SU-DHL-6 (cell line): Measurements from ENCODE around the gene ARMC12.

ENCODE experiments used
- H2AFZ ChIP-seq: fragments of 200-600 bp; sonication (generic); 2 replicates; pipeline ENCODE4 v1.6.1; 2014; ENCODE audit warnings: low read depth, mild to moderate bottlenecking, moderate library complexity, mixed read lengths, antibody characterized with exemption, low read length; ENCODE audit not compliant: severe bottlenecking
- H3F3A ChIP-seq: fragments of 200-600 bp; shearing (Covaris generic); 2 replicates; pipeline ENCODE4 v1.6.0; 2016; ENCODE audit warnings: antibody characterized with exemption, mild to moderate bottlenecking; ENCODE audit not compliant: insufficient read depth
- H3K27ac ChIP-seq: fragments of 200-600 bp; sonication (generic); 2 replicates; pipeline ENCODE4 v1.5.1; 2016; ENCODE audit warnings: low read depth, mild to moderate bottlenecking, low read length, moderate library complexity, mixed read lengths
- H3K27me3 ChIP-seq: fragments of 200-600 bp; sonication (generic), shearing (Covaris generic); 2 replicates; pipeline ENCODE4 v1.6.0; 2014; ENCODE audit warnings: mild to moderate bottlenecking, low read length
- H3K36me3 ChIP-seq: fragments of 200-600 bp; sonication (generic); 2 replicates; pipeline ENCODE4 v1.6.1; 2014; ENCODE audit warnings: mild to moderate bottlenecking, low read length, mixed read lengths
- H3K4me2 ChIP-seq: fragments of 300-600, 200-600 bp; shearing (Covaris generic), sonication (generic); 2 replicates; pipeline ENCODE4 v1.6.0; 2014; ENCODE audit warnings: low read length, low read depth, mild to moderate bottlenecking; ENCODE audit not compliant: poor library complexity, severe bottlenecking
- H3K4me3 ChIP-seq: fragments of 200-600 bp; sonication (generic); 2 replicates; pipeline ENCODE4 v1.5.1; 2014; ENCODE audit warnings: antibody characterized with exemption, low read length, mild to moderate bottlenecking, mixed read lengths; ENCODE audit not compliant: insufficient read depth, poor library complexity, severe bottlenecking
- H3K79me2 ChIP-seq: fragments of 200-600 bp; sonication (generic); 2 replicates; pipeline ENCODE4 v1.6.1; 2014; ENCODE audit warnings: mild to moderate bottlenecking, low read length, moderate library complexity; ENCODE audit not compliant: insufficient read depth
- H3K9ac ChIP-seq: fragments of 200-600 bp; sonication (generic); 2 replicates; pipeline ENCODE4 v1.7.0; 2014; ENCODE audit warnings: mild to moderate bottlenecking, low read length
- H3K9me2 ChIP-seq: fragments of 200-600 bp; sonication (generic); replicated peaks from 2 replicates; pipeline ENCODE4 v1.6.1; 2014; ENCODE audit warnings: low read length; ENCODE audit not compliant: insufficient read depth
- H3K9me3 ChIP-seq: fragments of 200-600 bp; sonication (generic); 2 replicates; pipeline ENCODE4 v1.6.1; 2014; ENCODE audit warnings: low read length, mixed read lengths; ENCODE audit not compliant: insufficient read depth
- H4K20me1 ChIP-seq: fragments of 200-600 bp; sonication (generic); 2 replicates; pipeline ENCODE4 v1.6.1; 2014; ENCODE audit warnings: low read depth, mild to moderate bottlenecking, antibody characterized with exemption, low read length, moderate library complexity, mixed read lengths
- CTCF ChIP-seq: fragments of 200-600 bp; sonication (generic); IDR thresholded peaks from one replicate; pipeline ENCODE4 v1.5.1; 2017; ENCODE audit warnings: antibody characterized with exemption, mild to moderate bottlenecking, low read length, moderate library complexity; ENCODE audit not compliant: insufficient read depth, poor library complexity, severe bottlenecking
- EZH2phosphoT487 ChIP-seq: fragments of 200-600 bp; sonication (generic), shearing (Covaris generic); conservative IDR thresholded peaks from 2 replicates; pipeline ENCODE4 v1.6.1; 2018; ENCODE audit warnings: mild to moderate bottlenecking, antibody characterized with exemption, low read length, moderate library complexity, mixed read lengths

Gene ARMC12

GRCh38 chr6:35755278-35755924 is 18.6 kb downstream of the ARMC12 start:
- TF ChIP-seq CTCF (no peak), EZH2phosphoT487 (no peak)
- Histone ChIP-seq H4K20me1 (no peaks in the 10 kb centered on the region), H2AFZ (no peak overlapping the region), H3K4me3 (no peak overlapping the region), H3K9me2 (no peaks in the 10 kb centered on the region), H3K9ac (no peak overlapping the region), H3F3A (no peaks in the 10 kb centered on the region), H3K36me3 (no peaks in the 10 kb centered on the region), H3K27ac (no peak overlapping the region), H3K27me3 (no peaks in the 10 kb centered on the region), H3K79me2 (no peaks in the 10 kb centered on the region), H3K9me3 (no peaks in the 10 kb centered on the region), H3K4me2 (no peak overlapping the region)

- Histone ChIP-seq H3K79me2 (no peaks in the 10 kb centered on the region), H3K9me2 (no peaks in the 10 kb centered on the region), H3K27ac (no peak overlapping the region), H3K36me3 (no peaks in the 10 kb centered on the region), H3K9me3 (no peaks in the 10 kb centered on the region), H4K20me1 (no peaks in the 10 kb centered on the region), H3K9ac (no peak overlapping the region), H3K4me2 (no peak overlapping the region), H3K27me3 (no peaks in the 10 kb centered on the region), H3K4me3 (no peak overlapping the region), H3F3A (no peaks in the 10 kb centered on the region), H2AFZ (no peak overlapping the region)
- TF ChIP-seq CTCF (peak; percentile 88), EZH2phosphoT487 (no peak)
These were observed 20.8 kb downstream of the ARMC12 start for GRCh38 chr6:35757456-35758123.

GRCh38 chr6:35759426-35759825 is 22.6 kb downstream of the ARMC12 start:
- no peaks in the 10 kb centered on the region for H3K79me2 ChIP-seq
- no peaks in the 10 kb centered on the region for H4K20me1 ChIP-seq
- no peaks in the 10 kb centered on the region for H3F3A ChIP-seq
- peak overlapping the region; percentile 2 for H2AFZ ChIP-seq
- no peak overlapping the region; the same call in 1 of the 2 replicates for H3K9ac ChIP-seq
- peak overlapping the region; percentile 41 for H3K27ac ChIP-seq
- TF ChIP-seq CTCF (no peak), EZH2phosphoT487 (no peak)
- no peaks in the 10 kb centered on the region for H3K27me3 ChIP-seq
- H3K9me3 ChIP-seq, result no peaks in the 10 kb centered on the region
- H3K4me2 ChIP-seq, result peak overlapping the region; percentile 38
- H3K9me2 ChIP-seq, result no peaks in the 10 kb centered on the region
- H3K4me3 ChIP-seq, result no peak overlapping the region
- H3K36me3 ChIP-seq, result no peaks in the 10 kb centered on the region
